Retina (tissue), 1 donor: ENCODE measurements around the gene URGCP.
"Not testable (repeated sequence)": the region's sequence is repeated elsewhere in the genome, so short reads cannot be mapped to it uniquely, and the experiment has no call there.

Experiments
- DNase-seq: peaks from one replicate; pipeline ENCODE4 v3.0.0-alpha.2; 2016

URGCP gene

GRCh38 chr7:43871064-43871463, 35.3 kb downstream of the URGCP start:
- DNase-seq: no peak

GRCh38 chr7:43870316-43870715, 36.1 kb downstream of the URGCP start:
- no peak for DNase-seq

GRCh38 chr7:43869867-43870240, 36.5 kb downstream of the URGCP start:
- DNase-seq: no peak

DNA sequence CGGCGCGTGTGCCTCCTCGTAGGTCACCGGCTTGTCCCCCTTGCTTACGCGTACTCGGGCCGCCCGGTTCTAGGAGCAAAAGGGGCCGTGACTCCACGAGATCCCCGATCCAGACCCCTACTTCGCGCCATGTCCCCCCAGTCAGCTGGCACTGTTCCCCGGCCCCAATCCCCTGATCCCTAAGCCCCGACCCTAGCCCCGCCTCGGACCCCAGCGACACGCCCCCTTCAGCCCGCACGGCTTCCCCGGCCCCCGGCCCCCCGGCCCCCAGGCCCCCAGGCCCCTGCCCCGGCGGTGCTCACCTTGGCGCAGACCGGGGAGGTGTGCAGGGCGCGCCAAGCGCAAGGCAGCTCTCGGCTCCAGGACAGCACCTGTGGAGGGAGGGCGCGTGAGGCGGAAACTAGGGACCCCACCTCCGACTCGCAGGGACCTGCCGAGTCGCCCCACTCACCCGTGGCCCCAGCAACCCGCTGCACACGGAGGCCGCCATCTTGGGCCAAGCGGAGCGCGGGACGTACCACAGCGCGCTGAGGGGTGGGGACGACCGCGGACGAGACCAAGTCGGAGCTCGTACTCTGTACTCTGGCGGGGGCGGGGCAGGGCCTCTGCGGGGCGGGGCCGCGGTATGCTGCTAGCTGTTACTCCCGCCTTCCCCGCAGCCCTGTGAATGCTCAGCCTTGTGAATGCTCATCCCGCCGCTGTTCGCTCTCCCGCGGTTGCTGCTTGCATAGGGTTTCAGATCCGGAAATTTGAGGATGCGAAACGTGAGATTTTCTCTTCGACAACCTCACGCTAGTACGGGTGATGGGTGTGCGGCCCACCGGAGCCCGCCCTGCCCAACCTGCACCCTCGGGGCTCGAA, 37.2 kb downstream of the URGCP start, which contains the start of gene MRPS24:
MRPS24 (minus strand) TSS at position 512 of the 861 bp plus-strand sequence; CDS start at position 490, 22 bp downstream.
- peak; percentile 94 for DNase-seq

DNA sequence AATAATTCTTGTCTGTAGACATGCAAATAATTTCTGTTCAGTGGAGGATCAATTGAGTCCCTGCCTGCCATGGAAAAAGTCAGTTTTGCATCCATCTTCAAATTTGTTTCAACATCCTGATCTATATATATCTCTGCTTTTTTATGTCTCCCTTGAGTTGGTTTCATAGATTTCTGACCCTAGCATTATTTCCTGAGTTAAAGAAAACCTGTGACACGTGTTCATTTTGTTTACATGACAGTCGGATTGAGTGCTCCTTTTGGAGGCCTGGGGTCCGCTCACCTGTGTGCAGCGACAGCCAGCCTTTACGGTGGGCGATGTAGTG, 37.8 kb downstream of the URGCP start:
- DNase-seq: peak; percentile 42

DNA sequence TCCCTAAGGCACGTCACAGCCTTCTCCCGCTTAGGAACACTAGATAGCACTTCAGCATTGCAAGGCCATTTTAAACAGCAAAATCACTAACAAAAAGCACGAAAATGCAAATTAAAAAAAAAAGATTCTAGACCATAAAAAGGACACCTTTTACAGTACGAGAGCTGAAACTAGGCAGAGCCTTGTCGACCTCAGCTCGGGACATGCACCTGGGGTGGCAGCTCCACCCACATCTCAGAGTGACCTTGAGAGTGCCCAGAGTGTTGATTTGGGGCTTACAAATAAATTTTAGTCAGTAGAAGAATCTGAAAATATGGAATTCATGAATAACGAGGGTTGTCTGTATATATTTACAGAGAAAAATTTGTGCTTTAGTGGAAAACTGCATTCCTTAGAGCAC, 38.2 kb downstream of the URGCP start:
- DNase-seq: no peak

DNA sequence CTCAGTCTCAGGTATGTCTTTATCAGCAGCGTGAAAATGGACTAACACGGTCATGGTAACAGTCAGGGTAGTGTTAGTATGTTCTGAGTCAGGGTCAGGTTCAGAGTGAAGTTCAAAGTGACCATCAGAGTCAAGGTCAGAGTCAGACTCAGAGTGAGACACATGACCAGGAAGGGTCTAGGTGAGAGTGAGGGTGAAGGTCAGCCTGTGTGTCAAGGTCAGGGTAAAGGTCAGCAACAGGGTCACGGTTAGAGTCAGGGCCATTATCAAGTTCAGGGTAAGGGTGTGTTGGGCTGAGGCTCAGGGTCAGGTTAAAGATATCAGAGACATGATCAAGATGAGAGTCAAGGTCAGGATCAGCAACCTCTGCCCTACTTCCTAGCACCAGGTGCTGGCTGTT, 41.1 kb downstream of the URGCP start:
- DNase-seq: no peak

DNA sequence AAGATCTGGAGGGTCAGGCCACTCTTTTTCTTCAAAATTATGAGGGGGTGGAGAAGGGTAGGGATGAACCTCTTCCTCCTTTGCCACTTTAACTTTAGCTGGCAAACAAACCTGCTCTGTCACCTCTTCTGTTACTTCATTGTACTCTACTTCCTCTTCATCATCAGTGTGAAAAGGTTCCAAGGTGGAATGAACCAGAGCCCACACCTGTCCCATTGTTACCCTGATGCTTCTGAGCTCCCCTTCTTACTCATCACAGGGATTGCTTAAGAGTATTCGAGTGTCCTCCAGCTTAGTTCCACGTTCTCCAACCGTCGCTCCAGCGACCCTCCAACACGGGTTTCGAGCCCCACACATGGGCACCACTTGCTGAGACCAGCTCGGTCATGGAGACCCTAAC, 42.3 kb downstream of the URGCP start:
- no peak for DNase-seq

- DNase-seq: no peak
These were observed 49.4 kb downstream of the URGCP start for GRCh38 chr7:43856996-43857395.

DNA sequence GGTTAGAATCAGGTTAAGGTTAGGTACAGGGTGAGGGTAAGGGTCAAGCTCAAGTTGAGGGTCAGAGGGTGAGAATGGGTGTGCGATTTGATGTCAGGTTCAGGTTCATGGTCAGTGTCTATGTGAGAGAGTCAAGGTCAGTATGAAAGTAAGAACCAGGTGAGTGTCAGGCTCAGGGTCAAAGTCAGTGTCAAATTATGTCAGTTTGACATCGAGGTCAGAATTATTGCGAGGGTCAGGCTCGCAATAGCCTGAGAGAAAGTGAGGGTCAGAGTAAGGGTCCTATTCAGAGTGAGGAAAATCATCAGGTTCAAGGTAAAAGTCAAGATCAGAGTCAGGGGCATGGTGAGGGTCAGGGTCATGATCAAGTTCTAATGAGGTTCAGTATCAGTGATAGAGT, 50.1 kb downstream of the URGCP start:
- no peak for DNase-seq

DNA sequence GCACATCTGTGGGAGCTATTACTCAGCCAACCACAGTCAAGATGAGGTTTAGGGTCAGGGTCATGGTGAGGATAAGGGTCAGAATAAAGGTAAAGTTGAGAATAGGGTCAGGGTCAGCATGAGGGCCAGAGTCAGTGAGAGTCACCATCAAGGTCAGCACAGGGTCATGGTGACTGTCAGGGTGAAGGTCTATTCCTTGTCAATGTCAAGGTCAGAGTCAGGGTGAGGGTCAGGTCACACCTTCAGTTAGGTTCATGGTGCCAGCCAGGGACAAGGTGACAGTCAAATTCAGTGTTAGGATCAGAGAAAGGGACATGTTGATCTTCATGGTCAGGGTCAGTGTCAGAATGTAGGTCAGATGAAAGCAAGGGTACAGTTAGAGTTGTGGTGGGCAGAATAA, 51.2 kb downstream of the URGCP start:
- DNase-seq: no peak

- DNase-seq: no peak
These were observed 54.6 kb downstream of the URGCP start for GRCh38 chr7:43851805-43852204.

- no peak for DNase-seq
These were observed 55.9 kb downstream of the URGCP start for GRCh38 chr7:43850348-43851116.

DNA sequence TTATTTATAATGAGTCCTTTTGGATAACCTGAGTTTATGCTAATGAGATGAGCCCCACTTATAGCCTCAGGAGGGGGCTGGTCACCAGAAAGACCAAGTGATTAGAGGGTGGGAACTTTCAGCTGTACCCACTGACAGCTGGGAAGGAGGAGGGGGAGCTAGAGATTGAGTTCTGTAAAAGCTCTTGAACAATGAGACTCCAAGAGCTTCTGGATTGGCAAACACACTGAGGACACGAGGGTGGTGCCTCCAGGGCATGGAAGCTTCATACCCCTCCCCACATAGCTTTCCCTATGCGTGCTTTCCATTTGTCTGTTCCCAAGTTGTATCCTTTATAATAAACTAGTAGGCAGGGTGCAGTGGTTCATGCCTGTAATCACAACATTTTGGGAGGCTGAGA, 57.3 kb downstream of the URGCP start:
- no peak for DNase-seq

- DNase-seq: no peak
These were observed 58.9 kb downstream of the URGCP start for GRCh38 chr7:43847496-43847895.

GRCh38 chr7:43844662-43845061, 61.7 kb downstream of the URGCP start:
- no peak for DNase-seq

DNA sequence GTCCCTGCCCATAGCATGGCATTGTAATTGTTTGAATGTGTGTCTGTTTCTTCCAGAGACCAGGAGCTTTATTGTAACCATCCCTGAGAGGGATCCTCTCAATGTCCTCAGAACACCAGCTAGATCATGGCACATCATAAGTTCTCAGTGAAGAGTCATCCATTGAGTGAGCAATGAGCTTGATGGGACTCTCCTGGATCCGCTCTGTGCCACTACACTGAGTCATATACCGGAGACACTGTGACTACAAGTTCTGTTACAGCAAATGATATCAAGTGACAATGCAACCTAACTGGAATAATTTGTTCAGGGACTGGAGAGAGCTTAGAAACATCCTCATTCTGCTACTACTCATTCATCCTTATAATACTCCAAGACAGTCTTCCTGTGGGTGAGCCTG, 62.1 kb downstream of the URGCP start:
- DNase-seq: no peak

DNA sequence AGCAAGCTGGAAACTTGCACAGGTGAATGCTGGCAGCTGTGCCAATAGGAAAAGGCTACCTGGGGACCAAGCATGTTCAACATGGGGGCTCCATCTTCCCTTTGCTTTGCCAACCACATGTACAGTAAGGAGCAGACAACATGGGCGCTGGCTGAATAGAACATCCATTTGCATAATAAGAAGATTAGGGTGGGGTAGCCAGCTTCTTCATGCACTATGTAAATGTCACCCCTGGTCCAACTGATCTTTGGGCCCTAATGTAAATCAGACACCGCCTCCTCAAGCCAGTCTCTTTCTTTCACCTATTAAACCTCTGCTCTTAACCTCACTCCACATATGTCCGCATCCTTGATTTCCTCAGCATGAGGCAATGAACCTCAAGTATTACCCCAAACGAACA, 63.1 kb downstream of the URGCP start:
- DNase-seq: no peak

DNA sequence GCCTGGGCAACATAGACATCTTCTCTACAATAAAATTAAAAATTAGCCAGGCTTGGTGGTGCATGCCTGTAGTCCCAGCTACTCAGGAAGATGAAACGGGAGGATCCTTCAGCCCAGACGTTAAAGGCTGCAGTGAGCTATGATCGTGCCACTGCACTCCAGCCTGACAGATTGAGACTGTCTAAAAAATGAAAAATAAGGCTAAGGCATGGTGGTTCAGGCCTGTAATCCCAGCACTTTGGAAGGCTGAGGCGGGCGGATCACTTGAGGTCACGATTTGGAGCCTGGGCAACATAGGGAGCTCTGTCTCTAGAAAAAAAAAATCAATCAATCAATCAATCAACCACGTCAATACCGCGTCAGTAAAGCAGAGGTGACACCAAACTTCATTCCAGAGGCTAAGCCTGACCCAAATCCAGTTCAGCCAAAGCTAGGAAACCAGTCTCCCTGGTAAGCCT, 68.2 kb downstream of the URGCP start:
- no peak for DNase-seq

GRCh38 chr7:43834463-43835251, 71.7 kb downstream of the URGCP start:
- no peak for DNase-seq

GRCh38 chr7:43830917-43831316, 75.5 kb downstream of the URGCP start:
- DNase-seq: not testable (repeated sequence)
